Measurements from ENCODE around the gene DLL3.

The DLL3 gene

GRCh38 chr19:39497701-39497995 is 1.1 kb upstream of the DLL3 start:
- Histone ChIP-seq H3K9me3 (ENCODE audit: low read length) (no peaks in the 10 kb centered on the region), H3K36me3 (ENCODE audit: insufficient read depth, low read length) (no peaks in the 10 kb centered on the region; the same call in 1 of the 2 replicates), H3K79me2 (ENCODE audit: insufficient read depth, low read length) (no peaks in the 10 kb centered on the region), H3K27ac (ENCODE audit: low read depth, low read length, poor library complexity, severe bottlenecking) (peak overlapping the region; percentile 65), H2AFZ (ENCODE audit: low read length) (no peak overlapping the region), H3K4me2 (ENCODE audit: low read length) (peak overlapping the region; percentile 84), H3K9ac (ENCODE audit: low read length) (no peak overlapping the region), H4K20me1 (ENCODE audit: insufficient read depth, low read length) (no peaks in the 10 kb centered on the region), H3K4me1 (ENCODE audit: insufficient read depth, low read length, severe bottlenecking) (peaks cover 27% of the 10 kb centered on the region), H3F3A (ENCODE audit: insufficient read depth, low read length) (no peaks in the 10 kb centered on the region), H3K9me2 (ENCODE audit: low read depth, low read length) (no peaks in the 10 kb centered on the region), H3K4me3 (ENCODE audit: low read depth, low read length, poor library complexity, severe bottlenecking) (peak overlapping the region; percentile 60), H3K27me3 (ENCODE audit: insufficient read depth, low read length) (no peaks in the 10 kb centered on the region; the same call in none of the 2 replicates)
- TF ChIP-seq CTCF (IDR thresholded peaks at IDR 0.05; ENCODE audit: low read length) = no peak
- TF ChIP-seq EZH2 (IDR thresholded peaks at IDR 0.05; ENCODE audit: borderline replicate concordance, low read length) = no peak

- no peaks in the 10 kb centered on the region for H3K9me2 ChIP-seq (ENCODE audit: low read depth, low read length)
- peak overlapping the region; percentile 84 for H3K4me2 ChIP-seq (ENCODE audit: low read length)
- H3K9me3 ChIP-seq (ENCODE audit: low read length) = no peaks in the 10 kb centered on the region
- H3K4me3 ChIP-seq (ENCODE audit: low read depth, low read length, poor library complexity, severe bottlenecking) = peak overlapping the region; percentile 60
- no peak overlapping the region for H2AFZ ChIP-seq (ENCODE audit: low read length)
- H3F3A ChIP-seq (ENCODE audit: insufficient read depth, low read length) = no peaks in the 10 kb centered on the region
- TF ChIP-seq EZH2 (IDR thresholded peaks at IDR 0.05; ENCODE audit: borderline replicate concordance, low read length) (no peak), CTCF (IDR thresholded peaks at IDR 0.05; ENCODE audit: low read length) (peak; percentile 43)
- H3K79me2 ChIP-seq (ENCODE audit: insufficient read depth, low read length) = no peaks in the 10 kb centered on the region
- H3K27ac ChIP-seq (ENCODE audit: low read depth, low read length, poor library complexity, severe bottlenecking) = peak overlapping the region; percentile 65
- H4K20me1 ChIP-seq (ENCODE audit: insufficient read depth, low read length) = no peaks in the 10 kb centered on the region
- no peaks in the 10 kb centered on the region; the same call in none of the 2 replicates for H3K27me3 ChIP-seq (ENCODE audit: insufficient read depth, low read length)
- no peaks in the 10 kb centered on the region; the same call in 1 of the 2 replicates for H3K36me3 ChIP-seq (ENCODE audit: insufficient read depth, low read length)
- H3K4me1 ChIP-seq (ENCODE audit: insufficient read depth, low read length, severe bottlenecking) = peaks cover 27% of the 10 kb centered on the region
- H3K9ac ChIP-seq (ENCODE audit: low read length) = peak overlapping the region; percentile 50
Measured at GRCh38 chr19:39497996-39498797, 550 bp upstream of the DLL3 start.

GRCh38 chr19:39499932-39500331 is 1.2 kb downstream of the DLL3 start:
- Histone ChIP-seq H4K20me1 (ENCODE audit: insufficient read depth, low read length) (no peaks in the 10 kb centered on the region), H3K27me3 (ENCODE audit: insufficient read depth, low read length) (peaks cover 5% of the 10 kb centered on the region), H3K36me3 (ENCODE audit: insufficient read depth, low read length) (no peaks in the 10 kb centered on the region; the same call in 1 of the 2 replicates), H3K27ac (ENCODE audit: low read depth, low read length, poor library complexity, severe bottlenecking) (no peak overlapping the region), H3K4me3 (ENCODE audit: low read depth, low read length, poor library complexity, severe bottlenecking) (no peak overlapping the region), H3K9me3 (ENCODE audit: low read length) (no peaks in the 10 kb centered on the region), H3K79me2 (ENCODE audit: insufficient read depth, low read length) (no peaks in the 10 kb centered on the region), H3K4me2 (ENCODE audit: low read length) (peak overlapping the region; percentile 84; the same call in 1 of the 2 replicates), H3K9me2 (ENCODE audit: low read depth, low read length) (no peaks in the 10 kb centered on the region), H2AFZ (ENCODE audit: low read length) (no peak overlapping the region), H3K4me1 (ENCODE audit: insufficient read depth, low read length, severe bottlenecking) (peaks cover 27% of the 10 kb centered on the region), H3F3A (ENCODE audit: insufficient read depth, low read length) (no peaks in the 10 kb centered on the region), H3K9ac (ENCODE audit: low read length) (no peak overlapping the region)
- TF ChIP-seq EZH2 (IDR thresholded peaks at IDR 0.05; ENCODE audit: borderline replicate concordance, low read length) (no peak), CTCF (IDR thresholded peaks at IDR 0.05; ENCODE audit: low read length) (no peak)

All from OCI-LY1 (cell line).